CD14-positive monocyte (primary cell): ENCODE measurements around the gene SORD. TPM values are rescaled to one million over a fixed set of nuclear protein-coding genes. Genes with fewer than 3 reads are reported as not detected.

ENCODE experiments used
- DNase-seq, 3 donors: peaks; one replicate each; pipeline ENCODE4 v3.0.0-alpha.2; 2011 to 2022
- H2AFZ ChIP-seq: 2 replicates; pipeline ENCODE4 v1.6.0; 2012; ENCODE audit warnings: mild to moderate bottlenecking, low read depth, low read length, inconsistent platforms; ENCODE audit not compliant: insufficient read depth, poor library complexity, severe bottlenecking
- H3K27ac ChIP-seq, 2 donors: 1 replicate in 1 of 2; 2 replicates in 1 of 2; pipeline ENCODE4 v1.5.1; 2012 to 2013; ENCODE audit warnings: low read length in 2 of 2, control low read depth in 1 of 2, inconsistent platforms in 1 of 2, low read depth in 1 of 2, mild to moderate bottlenecking in 1 of 2
- H3K27me3 ChIP-seq, 2 donors: one replicate each; pipeline versions ENCODE4 v1.6.0 to v1.6.1; 2011 to 2013; ENCODE audit warnings: low read length in 2 of 2; ENCODE audit not compliant: control insufficient read depth in 2 of 2, insufficient read depth in 2 of 2
- H3K36me3 ChIP-seq, 2 donors: replicated peaks in 1 of 2; 1 replicate in 1 of 2; 2 replicates in 1 of 2; pipeline versions ENCODE4 v1.5.1 to v1.6.1; 2012 to 2013; ENCODE audit warnings: low read length in 2 of 2, control low read depth in 1 of 2, inconsistent platforms in 1 of 2, mild to moderate bottlenecking in 1 of 2; ENCODE audit not compliant: insufficient read depth in 2 of 2, control insufficient read depth in 1 of 2
- H3K4me1 ChIP-seq, 2 donors: 1 replicate in 1 of 2; 2 replicates in 1 of 2; pipeline versions ENCODE4 v1.5.1 to v1.6.1; 2012 to 2013; ENCODE audit warnings: low read length in 2 of 2, control low read depth in 1 of 2, inconsistent platforms in 1 of 2, mild to moderate bottlenecking in 1 of 2, moderate library complexity in 1 of 2; ENCODE audit not compliant: insufficient read depth in 2 of 2, control insufficient read depth in 1 of 2
- H3K4me2 ChIP-seq: replicated peaks from 2 replicates; pipeline ENCODE3; 2012; ENCODE audit warnings: low read length, moderate library complexity, mild to moderate bottlenecking; ENCODE audit not compliant: poor library complexity, severe bottlenecking; ENCODE audit errors: extremely low read depth
- H3K4me3 ChIP-seq, 3 experiments: fragments of 200-600 bp in 1 of 3; sonication (generic) in 1 of 3; replicated peaks in 1 of 3; 1 replicate in 2 of 3; 2 replicates in 1 of 3; pipeline ENCODE4 v1.5.1; 2011 to 2013; ENCODE audit warnings: low read length in 3 of 3, mild to moderate bottlenecking in 3 of 3, control low read depth in 2 of 3, low read depth in 2 of 3, inconsistent platforms in 1 of 3, moderate library complexity in 1 of 3
- H3K79me2 ChIP-seq: 2 replicates; pipeline ENCODE4 v1.6.0; 2012; ENCODE audit warnings: mild to moderate bottlenecking, control low read depth, inconsistent platforms, low read length, moderate library complexity; ENCODE audit not compliant: insufficient read depth
- H3K9ac ChIP-seq: 2 replicates; pipeline ENCODE4 v1.6.0; 2017; ENCODE audit warnings: low read length, mild to moderate bottlenecking; ENCODE audit not compliant: insufficient read depth, poor library complexity, severe bottlenecking
- H3K9me3 ChIP-seq, 2 donors: replicated peaks in 1 of 2; 1 replicate in 1 of 2; 2 replicates in 1 of 2; pipeline versions ENCODE4 v1.5.1 to v1.6.1; 2012 to 2013; ENCODE audit warnings: low read length in 2 of 2, control low read depth in 1 of 2; ENCODE audit not compliant: control insufficient read depth in 1 of 2, insufficient read depth in 1 of 2
- H4K20me1 ChIP-seq: 2 replicates; pipeline ENCODE4 v1.6.0; 2012; ENCODE audit warnings: mild to moderate bottlenecking, low read length, control low read depth, moderate library complexity; ENCODE audit not compliant: insufficient read depth
- H3K27ac Mint-ChIP-seq, 7 donors: one replicate each; pipeline ENCODE4 v1.8.0; 2020; ENCODE audit warnings: mild to moderate bottlenecking in 7 of 7, mixed read lengths in 7 of 7, moderate library complexity in 6 of 7, inconsistent platforms in 2 of 7
- H3K27me3 Mint-ChIP-seq, 3 donors: one replicate each; pipeline ENCODE4 v1.8.0; 2021 to 2022; ENCODE audit warnings: low read depth in 3 of 3, mild to moderate bottlenecking in 3 of 3, mixed read lengths in 3 of 3, moderate library complexity in 3 of 3, inconsistent platforms in 1 of 3
- H3K36me3 Mint-ChIP-seq, 2 donors: one replicate each; pipeline ENCODE4 v1.8.0; 2020; ENCODE audit warnings: mixed read lengths in 2 of 2, inconsistent platforms in 1 of 2, mild to moderate bottlenecking in 1 of 2
- H3K4me1 Mint-ChIP-seq: one replicate; pipeline ENCODE4 v1.8.0; 2020; ENCODE audit warnings: mild to moderate bottlenecking, mixed read lengths
- H3K4me3 Mint-ChIP-seq, 2 donors: one replicate each; pipeline ENCODE4 v1.8.0; 2020; ENCODE audit warnings: mild to moderate bottlenecking in 2 of 2, mixed read lengths in 2 of 2, moderate library complexity in 1 of 2
- H3K9me3 Mint-ChIP-seq, 7 donors: one replicate each; pipeline ENCODE4 v1.8.0; 2020 to 2022; ENCODE audit warnings: mixed read lengths in 7 of 7, mild to moderate bottlenecking in 6 of 7, moderate library complexity in 6 of 7, inconsistent platforms in 2 of 7
- WGBS: methylation state at CpG from one replicate; pipeline ENCODE4 v1.1.5; 2013; ENCODE audit warnings: missing lambda C conversion rate; ENCODE audit not compliant: insufficient coverage; 5-methylcytosine and 5-hydroxymethylcytosine counted together
- intact Hi-C, 2 donors: fragments of 100-400 bp; cut with micrococcal nuclease; formaldehyde crosslinking; loops; one replicate each; pipeline versions ENCODE4 v1.15.0 to v1.15.1; 2023
- polyA plus RNA-seq, 3 donors: library from polyadenylated mRNA; depleted of rRNA in 1 of 3; unstranded in 2 of 3; stranded (reverse) in 1 of 3; fragments of 300-500 nt in 2 of 3; fragments of >200 nt in 1 of 3; fragmentation: Illumina TruSeq in 2 of 3; gene quantifications; 1 replicate in 2 of 3; 2 replicates in 1 of 3; pipeline ENCODE4 v1.2.3, GENCODE V29; 2012 to 2021
- TF ChIP-seq, protein P1 (sequence below): fragments of 200-600 bp; IDR thresholded peaks from one replicate; pipeline ENCODE4 v1.8.0; 2022; ENCODE audit warnings: antibody characterized with exemption, mild to moderate bottlenecking

Gene SORD
- polyA plus RNA-seq, 3 donors, result 17.9 to 22.6 (median 21.7) TPM

DNA sequence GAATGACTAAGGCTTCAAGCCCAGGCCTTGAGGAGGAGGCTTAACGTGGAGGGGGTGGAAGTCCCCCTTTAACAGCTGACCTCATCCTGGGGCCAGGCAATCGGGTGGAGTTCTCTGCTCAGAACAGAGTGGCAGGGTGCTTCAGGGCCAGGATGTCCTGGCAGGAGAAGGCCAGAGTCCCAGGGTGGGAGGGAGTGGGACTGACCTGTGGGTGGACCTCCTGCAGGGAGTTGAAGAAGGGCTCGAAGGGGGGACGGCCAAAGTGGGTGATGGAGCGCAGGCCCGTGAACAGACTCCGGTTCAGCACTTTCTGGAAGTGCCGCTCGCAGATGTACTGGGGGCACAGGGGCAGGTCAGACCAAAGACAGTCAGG, 71.3 kb downstream of the SORD start:
- Histone ChIP-seq H3K9ac (no peak overlapping the region), H2AFZ (no peak overlapping the region), H3K27ac (no peak overlapping the region), H3K9me3 (no peaks in the 10 kb centered on the region), H3K4me1 (no peaks in the 10 kb centered on the region), H3K27me3 (no peaks in the 10 kb centered on the region), H4K20me1 (no peaks in the 10 kb centered on the region), H3K79me2 (no peaks in the 10 kb centered on the region), H3K4me3 (no peak overlapping the region), H3K4me2 (no peak overlapping the region), H3K36me3 (no peaks in the 10 kb centered on the region)
- H3K27me3 Mint-ChIP-seq, result peaks cover 0 to 8% (median 3%) of the 10 kb centered on the region in 3 donors
- H3K36me3 Mint-ChIP-seq, result no peaks in the 10 kb centered on the region
- DNase-seq, result no peak
- H3K27ac Mint-ChIP-seq, result no peak overlapping the region
- H3K4me3 Mint-ChIP-seq, result no peak overlapping the region
- H3K9me3 Mint-ChIP-seq, result no peaks in the 10 kb centered on the region
- intact Hi-C loops, result no loop called here
- WGBS, result 93% methylated on average over 7 of the region's 9 CpGs
- peaks cover 2% of the 10 kb centered on the region for H3K4me1 Mint-ChIP-seq
- TF ChIP-seq, protein P1, sequence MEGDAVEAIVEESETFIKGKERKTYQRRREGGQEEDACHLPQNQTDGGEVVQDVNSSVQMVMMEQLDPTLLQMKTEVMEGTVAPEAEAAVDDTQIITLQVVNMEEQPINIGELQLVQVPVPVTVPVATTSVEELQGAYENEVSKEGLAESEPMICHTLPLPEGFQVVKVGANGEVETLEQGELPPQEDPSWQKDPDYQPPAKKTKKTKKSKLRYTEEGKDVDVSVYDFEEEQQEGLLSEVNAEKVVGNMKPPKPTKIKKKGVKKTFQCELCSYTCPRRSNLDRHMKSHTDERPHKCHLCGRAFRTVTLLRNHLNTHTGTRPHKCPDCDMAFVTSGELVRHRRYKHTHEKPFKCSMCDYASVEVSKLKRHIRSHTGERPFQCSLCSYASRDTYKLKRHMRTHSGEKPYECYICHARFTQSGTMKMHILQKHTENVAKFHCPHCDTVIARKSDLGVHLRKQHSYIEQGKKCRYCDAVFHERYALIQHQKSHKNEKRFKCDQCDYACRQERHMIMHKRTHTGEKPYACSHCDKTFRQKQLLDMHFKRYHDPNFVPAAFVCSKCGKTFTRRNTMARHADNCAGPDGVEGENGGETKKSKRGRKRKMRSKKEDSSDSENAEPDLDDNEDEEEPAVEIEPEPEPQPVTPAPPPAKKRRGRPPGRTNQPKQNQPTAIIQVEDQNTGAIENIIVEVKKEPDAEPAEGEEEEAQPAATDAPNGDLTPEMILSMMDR, result no peak

- Histone ChIP-seq H3K9ac (no peak overlapping the region), H4K20me1 (no peaks in the 10 kb centered on the region), H3K36me3 (no peaks in the 10 kb centered on the region), H2AFZ (no peak overlapping the region), H3K27ac (no peak overlapping the region), H3K9me3 (no peaks in the 10 kb centered on the region), H3K27me3 (no peaks in the 10 kb centered on the region), H3K4me1 (no peaks in the 10 kb centered on the region), H3K4me2 (no peak overlapping the region), H3K79me2 (no peaks in the 10 kb centered on the region), H3K4me3 (no peak overlapping the region)
- Mint-ChIP-seq H3K4me3 (no peak overlapping the region), H3K4me1 (peaks cover 2% of the 10 kb centered on the region), H3K27ac (no peak overlapping the region), H3K9me3 (no peaks in the 10 kb centered on the region), H3K36me3 (no peaks in the 10 kb centered on the region), H3K27me3 (peaks cover 3 to 8% (median 4%) of the 10 kb centered on the region in 3 donors)
- WGBS, result 96% methylated on average over 11 of the region's 11 CpGs
- TF ChIP-seq, protein P1, result no peak
- intact Hi-C loops, result no loop called here
- no peak for DNase-seq
These were observed 72.7 kb downstream of the SORD start for GRCh38 chr15:45095661-45096060.
